ENCODE results near the gene KLK14.
A peak's percentile ranks its signal among the peaks of the same experiment; 100 is the strongest.

The KLK14 gene

DNA sequence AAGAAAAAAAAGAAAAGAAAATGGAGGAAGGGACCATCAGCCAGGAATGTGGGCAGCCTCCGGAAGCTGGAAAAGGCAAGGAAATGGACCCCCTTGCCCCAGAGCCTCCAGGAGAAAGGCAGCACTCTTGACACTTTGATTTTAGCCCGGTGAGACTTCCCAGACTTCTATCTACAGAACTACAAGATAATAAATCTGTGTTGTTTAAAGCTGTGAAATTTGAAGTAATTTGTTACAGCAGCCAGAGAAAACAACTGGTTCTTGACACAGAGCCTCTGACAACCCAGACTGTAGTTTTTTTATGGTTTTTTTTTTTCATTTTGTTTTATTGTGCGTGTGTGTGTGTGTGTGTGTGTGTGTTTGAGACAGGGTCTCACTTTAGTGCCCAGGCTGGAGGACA is 17.9 kb upstream of the KLK14 start:
- Histone ChIP-seq H3K27ac (no peak overlapping the region), H3K36me3 (replicated peaks) (peaks cover 24% of the 10 kb centered on the region), H3K27me3 (replicated peaks) (no peaks in the 10 kb centered on the region), H3K4me3 (ENCODE audit: low read depth, low read length) (no peak overlapping the region)
- no peak for TF ChIP-seq CTCF (IDR thresholded peaks at IDR 0.05; ENCODE audit: low read depth, low read length, missing control alignments)
- no peak for DNase-seq
- in situ Hi-C loops (cut with HindIII; ENCODE audit: low pct_ligation_motif_present, low sequenced_read_pairs): no loop called here

DNA sequence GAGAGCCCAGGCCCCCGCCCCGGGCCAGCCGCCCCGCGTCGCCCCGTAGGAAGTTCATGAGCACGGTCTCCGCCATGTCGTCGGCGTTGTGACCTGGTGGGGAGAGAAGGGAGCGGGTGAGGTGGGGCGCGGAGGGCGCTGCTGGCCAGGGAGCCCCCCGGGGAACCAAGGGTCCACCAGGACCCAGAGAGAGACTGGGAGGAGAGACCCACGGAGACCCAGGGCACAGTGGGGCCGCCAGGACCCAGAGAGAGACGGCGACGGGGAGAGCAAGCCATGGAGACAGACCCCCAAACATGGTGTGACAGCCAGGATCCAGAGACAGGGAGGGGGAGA is 16.3 kb upstream of the KLK14 start:
- in situ Hi-C loops (cut with HindIII; ENCODE audit: low pct_ligation_motif_present, low sequenced_read_pairs): no loop called here
- peaks cover 21% of the 10 kb centered on the region for H3K36me3 ChIP-seq (replicated peaks)
- no peak overlapping the region for H3K27ac ChIP-seq
- TF ChIP-seq CTCF (IDR thresholded peaks at IDR 0.05; ENCODE audit: low read depth, low read length, missing control alignments): no peak
- no peak for DNase-seq
- H3K4me3 ChIP-seq (ENCODE audit: low read depth, low read length): peak overlapping the region; percentile 22
- no peaks in the 10 kb centered on the region for H3K27me3 ChIP-seq (replicated peaks)

DNA sequence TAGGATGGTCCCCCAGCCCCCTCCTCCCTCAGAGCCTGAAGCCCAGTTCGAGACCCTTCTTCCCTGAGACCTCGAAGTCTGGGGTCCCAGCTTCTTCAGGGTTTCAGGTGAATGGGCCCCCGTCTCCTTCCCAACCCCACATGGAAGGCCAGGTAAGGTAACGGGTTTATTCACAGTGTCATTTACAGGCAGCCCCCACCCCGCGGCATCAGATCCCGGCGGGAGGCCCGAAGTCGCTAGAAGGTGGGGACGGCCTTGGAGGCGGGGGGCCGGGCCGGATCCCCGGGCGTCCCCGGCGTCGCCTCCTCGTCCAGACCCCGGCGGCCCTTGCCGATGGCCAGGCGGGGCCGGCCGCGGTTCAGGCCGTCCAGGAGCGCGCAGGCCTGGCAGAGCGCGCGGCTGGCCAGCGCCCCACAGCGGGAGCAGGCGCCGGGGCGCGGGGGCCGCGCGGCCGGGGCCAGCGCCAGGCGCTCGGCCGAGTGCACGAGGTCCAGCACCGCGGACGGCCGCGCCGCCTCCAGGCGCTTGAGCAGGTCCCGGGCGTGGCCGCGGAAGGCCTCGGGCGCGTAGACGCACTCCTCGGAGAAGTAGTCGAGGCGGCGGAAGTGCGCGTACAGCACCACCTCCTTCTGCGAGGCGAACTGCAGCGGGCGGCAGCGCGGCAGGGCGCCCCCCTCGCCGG is 15.8 kb upstream of the KLK14 start:
- no peak overlapping the region for H3K4me3 ChIP-seq (ENCODE audit: low read depth, low read length)
- in situ Hi-C loops (cut with HindIII; ENCODE audit: low pct_ligation_motif_present, low sequenced_read_pairs): no loop called here
- H3K27me3 ChIP-seq (replicated peaks): no peaks in the 10 kb centered on the region
- H3K27ac ChIP-seq: no peak overlapping the region
- DNase-seq: no peak
- no peak for TF ChIP-seq CTCF (IDR thresholded peaks at IDR 0.05; ENCODE audit: low read depth, low read length, missing control alignments)
- H3K36me3 ChIP-seq (replicated peaks): peaks cover 17% of the 10 kb centered on the region

GRCh38 chr19:51097796-51098195 is 15.1 kb upstream of the KLK14 start:
- TF ChIP-seq CTCF (IDR thresholded peaks at IDR 0.05; ENCODE audit: low read depth, low read length, missing control alignments): no peak
- H3K36me3 ChIP-seq (replicated peaks): peaks cover 13% of the 10 kb centered on the region

GRCh38 chr19:51097166-51097738 is 14.6 kb upstream of the KLK14 start:
- in situ Hi-C loops (cut with HindIII; ENCODE audit: low pct_ligation_motif_present, low sequenced_read_pairs): no loop called here
- Histone ChIP-seq H3K27me3 (replicated peaks) (no peaks in the 10 kb centered on the region), H3K4me3 (ENCODE audit: low read depth, low read length) (no peak overlapping the region), H3K36me3 (replicated peaks) (peaks cover 7% of the 10 kb centered on the region), H3K27ac (no peak overlapping the region)
- peak; percentile 77 for TF ChIP-seq CTCF (IDR thresholded peaks at IDR 0.05; ENCODE audit: low read depth, low read length, missing control alignments)
- peak; percentile 54 for DNase-seq

More at GRCh38 chr19:51097796-51098195, 15.1 kb upstream of the KLK14 start:
- in situ Hi-C loops (cut with HindIII; ENCODE audit: low pct_ligation_motif_present, low sequenced_read_pairs): no loop called here
- H3K27me3 ChIP-seq (replicated peaks): no peaks in the 10 kb centered on the region
- no peak for DNase-seq
- no peak overlapping the region for H3K27ac ChIP-seq
- H3K4me3 ChIP-seq (ENCODE audit: low read depth, low read length): no peak overlapping the region
